Pons (tissue), 1 donor: ENCODE results near the gene PCDHGA6.
"Not testable (repeated sequence)": the region's sequence is repeated elsewhere in the genome, so short reads cannot be mapped to it uniquely, and the experiment has no call there.

Experiments
- DNase-seq: peaks from one replicate; pipeline ENCODE4 v3.0.0-alpha.2; 2016; ENCODE audit warnings: low spot score

The PCDHGA6 gene

GRCh38 chr5:141392429-141393198 is 18.9 kb downstream of the PCDHGA6 start, which contains the start of gene PCDHGA8:
Gene PCDHGA8, plus strand, starts transcription at chr5:141392633. Its CDS starts 181 bp downstream, at chr5:141392814.
- DNase-seq: no peak

GRCh38 chr5:141393267-141393666 is 19.6 kb downstream of the PCDHGA6 start:
- no peak for DNase-seq

GRCh38 chr5:141394401-141395187 is 20.9 kb downstream of the PCDHGA6 start:
- DNase-seq: not testable (repeated sequence)

GRCh38 chr5:141397756-141398551 is 24.3 kb downstream of the PCDHGA6 start, which contains the start of gene PCDHGB5:
Gene PCDHGB5, plus strand, starts transcription at chr5:141397947. Its CDS starts 181 bp downstream, at chr5:141398128.
- not testable (repeated sequence) for DNase-seq

- no peak for DNase-seq
Measured at GRCh38 chr5:141398608-141399007, 24.9 kb downstream of the PCDHGA6 start.

GRCh38 chr5:141399555-141400258 is 26.0 kb downstream of the PCDHGA6 start:
- no peak for DNase-seq

GRCh38 chr5:141402553-141403243 is 29.0 kb downstream of the PCDHGA6 start, which contains the start of gene PCDHGA9:
Gene PCDHGA9, plus strand, starts transcription at chr5:141402778. Its CDS starts 175 bp downstream, at chr5:141402953.
- peak; percentile 8 for DNase-seq

- DNase-seq: no peak
Measured at GRCh38 chr5:141403387-141403786, 29.7 kb downstream of the PCDHGA6 start.

- not testable (repeated sequence) for DNase-seq
Measured at GRCh38 chr5:141407790-141408505, 34.3 kb downstream of the PCDHGA6 start, which contains the start of gene PCDHGB6. Gene PCDHGB6, plus strand, starts transcription at chr5:141408021. Its CDS starts 182 bp downstream, at chr5:141408203.

- DNase-seq: no peak
Measured at GRCh38 chr5:141409598-141410306, 36.1 kb downstream of the PCDHGA6 start.

GRCh38 chr5:141411575-141411974 is 37.9 kb downstream of the PCDHGA6 start:
- no peak for DNase-seq

GRCh38 chr5:141412854-141413539 is 39.3 kb downstream of the PCDHGA6 start, which contains the start of gene PCDHGA10:
Gene PCDHGA10, plus strand, starts transcription at chr5:141412987. Its CDS starts 189 bp downstream, at chr5:141413176.
- DNase-seq: peak; percentile 12

- no peak for DNase-seq
Measured at GRCh38 chr5:141413540-141414069, 39.9 kb downstream of the PCDHGA6 start.

- not testable (repeated sequence) for DNase-seq
Measured at GRCh38 chr5:141414548-141415274, 41.0 kb downstream of the PCDHGA6 start.

- DNase-seq: not testable (repeated sequence)
Measured at GRCh38 chr5:141415275-141415618, 41.6 kb downstream of the PCDHGA6 start.

GRCh38 chr5:141417494-141418172 is 43.9 kb downstream of the PCDHGA6 start, which contains the start of gene PCDHGB7:
Gene PCDHGB7, plus strand, starts transcription at chr5:141417677. Its CDS starts 183 bp downstream, at chr5:141417860.
- peak; percentile 16 for DNase-seq
